ENCODE measurements around the gene FCF1. TPM values are rescaled to one million over a fixed set of nuclear protein-coding genes. Genes with fewer than 3 reads are reported as not detected.

FCF1 gene, protein sequence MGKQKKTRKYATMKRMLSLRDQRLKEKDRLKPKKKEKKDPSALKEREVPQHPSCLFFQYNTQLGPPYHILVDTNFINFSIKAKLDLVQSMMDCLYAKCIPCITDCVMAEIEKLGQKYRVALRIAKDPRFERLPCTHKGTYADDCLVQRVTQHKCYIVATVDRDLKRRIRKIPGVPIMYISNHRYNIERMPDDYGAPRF
- total RNA-seq (2014; rRNA removed; shearing (Covaris generic)): 22.7 and 62.8 TPM in 2 replicates
- polyA plus RNA-seq (2015; cell fraction: cytosol; rRNA removed): 52.0 and 64.2 TPM in 2 replicates
- 43.3 and 51.5 TPM in 2 replicates for polyA plus RNA-seq (2015; cell fraction: nucleus; rRNA removed)

GRCh38 chr14:74712499-74713394 lies at the start of gene FCF1, which contains the start of gene AREL1:
FCF1 (plus strand) TSS chr14:74713144; CDS start chr14:74713198, 54 bp downstream.
AREL1 (minus strand) TSS chr14:74713080; CDS start chr14:74685615, 27,465 bp downstream.
- DNase-seq (ENCODE audit: low read depth): peak; percentile 81

- no peak for DNase-seq (ENCODE audit: low read depth)
These were observed 49.1 kb upstream of the FCF1 start for GRCh38 chr14:74663884-74664283.

- no peak for DNase-seq (ENCODE audit: low read depth)
These were observed 48.2 kb upstream of the FCF1 start for GRCh38 chr14:74664717-74665116.

DNA sequence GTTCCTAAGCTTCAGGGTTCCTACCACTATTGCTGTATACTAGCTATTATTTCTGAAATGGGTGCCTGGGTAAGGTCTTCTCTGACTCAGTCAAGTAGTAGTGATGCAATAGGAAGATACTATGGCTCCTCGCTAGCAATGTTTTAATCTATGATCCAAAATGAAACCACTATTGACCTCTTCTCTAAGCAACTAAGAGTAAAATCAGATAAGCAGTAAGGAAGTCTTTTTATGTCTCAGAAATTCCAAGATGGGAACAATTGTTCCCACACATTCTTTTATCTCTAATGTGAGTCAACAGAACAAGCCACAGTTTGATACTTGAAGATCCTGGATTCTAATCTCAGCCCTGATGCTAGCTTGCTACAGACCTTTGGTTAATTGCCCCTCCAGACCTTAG lies 45.2 kb upstream of the FCF1 start:
- no peak for DNase-seq (ENCODE audit: low read depth)

GRCh38 chr14:74669256-74669655 lies 43.7 kb upstream of the FCF1 start:
- no peak for DNase-seq (ENCODE audit: low read depth)

DNA sequence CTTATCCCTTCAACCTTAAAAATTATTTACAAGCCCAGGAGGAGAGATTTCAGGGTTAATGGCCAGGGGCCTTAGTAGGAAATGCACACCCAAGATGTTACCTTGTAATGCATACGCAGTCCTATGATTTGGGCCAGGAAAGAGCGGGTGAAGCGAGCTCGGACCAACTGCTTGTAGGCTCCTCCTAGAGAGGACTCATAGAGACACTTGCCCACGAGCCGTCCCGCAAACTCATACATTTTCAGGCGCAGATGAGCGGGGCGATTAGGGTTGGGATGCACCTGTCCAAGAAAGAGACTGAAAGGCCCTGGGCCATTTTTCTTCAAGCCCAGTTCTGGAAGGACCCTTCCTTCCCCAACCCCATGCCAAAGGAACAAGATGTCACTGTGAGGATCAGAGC lies 43.1 kb upstream of the FCF1 start:
- DNase-seq (ENCODE audit: low read depth): no peak

DNA sequence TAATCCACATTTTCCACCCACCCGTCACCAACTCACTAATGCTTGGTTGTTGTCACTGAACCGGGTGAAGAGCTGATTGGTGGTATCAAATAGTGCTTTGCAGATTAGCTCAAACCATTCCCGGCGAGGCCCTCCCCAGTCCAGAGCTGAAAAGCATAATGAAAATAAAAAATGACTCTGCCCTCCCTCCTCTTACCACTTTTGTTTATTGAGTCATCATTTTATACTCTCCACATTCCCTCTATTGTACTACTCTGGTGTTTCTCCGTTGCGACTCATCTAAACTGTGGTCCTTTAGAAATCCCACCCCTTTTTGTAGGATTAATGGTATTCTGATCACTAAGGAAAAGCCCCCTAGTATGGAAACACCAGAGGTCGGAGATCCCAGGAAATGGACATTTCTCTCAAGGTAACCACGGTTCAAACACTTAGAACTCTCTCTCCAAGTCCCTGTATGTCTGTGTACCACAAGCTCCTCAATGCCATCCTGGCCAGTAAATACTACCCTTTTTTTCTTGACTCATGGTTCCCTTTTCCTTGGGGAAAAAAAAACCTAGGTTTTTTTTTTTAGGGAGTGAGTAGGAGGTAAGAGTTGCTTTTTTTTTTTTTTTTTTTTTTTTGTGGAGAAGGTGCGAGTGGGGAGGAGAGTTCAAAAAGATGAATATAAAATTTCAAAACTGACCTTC lies 42.1 kb upstream of the FCF1 start:
- peak; percentile 83 for DNase-seq (ENCODE audit: low read depth)

GRCh38 chr14:74671789-74672188 lies 41.2 kb upstream of the FCF1 start:
- peak; percentile 80 for DNase-seq (ENCODE audit: low read depth)

- no peak for DNase-seq (ENCODE audit: low read depth)
These were observed 39.2 kb upstream of the FCF1 start for GRCh38 chr14:74673768-74674167.

- no peak for DNase-seq (ENCODE audit: low read depth)
These were observed 37.7 kb upstream of the FCF1 start for GRCh38 chr14:74675219-74675618.

GRCh38 chr14:74682169-74682952 lies 30.6 kb upstream of the FCF1 start:
- no peak for DNase-seq (ENCODE audit: low read depth)

- no peak for DNase-seq (ENCODE audit: low read depth)
These were observed 29.5 kb upstream of the FCF1 start for GRCh38 chr14:74683406-74683805.

DNA sequence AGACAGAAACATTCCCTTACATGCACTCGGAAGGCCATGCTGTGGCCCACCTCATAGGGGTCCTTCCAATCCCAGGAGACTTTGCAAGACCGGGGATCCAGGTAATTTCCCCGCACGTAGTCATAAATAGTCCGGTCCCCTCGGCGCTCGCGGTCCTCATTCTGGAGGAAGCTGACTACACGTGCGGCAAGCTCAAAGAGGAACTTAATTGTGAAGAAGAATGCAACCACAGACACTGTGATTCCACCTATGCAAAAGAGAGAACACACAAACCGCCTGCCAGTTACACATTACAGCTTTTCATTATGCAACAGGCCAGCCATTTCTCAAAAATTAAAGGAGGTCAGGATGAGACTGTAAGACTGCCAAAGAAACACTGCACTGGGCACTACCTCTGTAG lies 28.5 kb upstream of the FCF1 start:
- DNase-seq (ENCODE audit: low read depth): no peak

DNA sequence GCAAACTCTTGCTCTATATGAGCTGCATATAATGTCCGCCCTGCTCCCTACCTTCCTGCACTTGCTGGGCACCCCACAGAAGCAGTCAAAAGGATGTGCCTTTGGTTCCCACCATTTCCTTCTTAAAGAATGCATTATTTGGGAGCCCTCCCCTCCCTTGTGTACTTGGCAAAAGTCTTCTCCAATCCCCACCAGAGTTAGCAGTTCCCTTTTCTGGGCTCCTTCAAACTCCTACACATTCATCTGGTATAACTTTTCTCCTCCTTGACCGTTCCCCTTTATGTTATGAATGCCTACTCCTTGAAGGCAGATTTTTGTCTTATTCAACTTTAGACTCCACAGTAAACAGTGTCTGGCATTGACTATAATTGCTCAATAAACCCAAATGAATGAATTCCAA lies 27.9 kb upstream of the FCF1 start:
- no peak for DNase-seq (ENCODE audit: low read depth)

DNA sequence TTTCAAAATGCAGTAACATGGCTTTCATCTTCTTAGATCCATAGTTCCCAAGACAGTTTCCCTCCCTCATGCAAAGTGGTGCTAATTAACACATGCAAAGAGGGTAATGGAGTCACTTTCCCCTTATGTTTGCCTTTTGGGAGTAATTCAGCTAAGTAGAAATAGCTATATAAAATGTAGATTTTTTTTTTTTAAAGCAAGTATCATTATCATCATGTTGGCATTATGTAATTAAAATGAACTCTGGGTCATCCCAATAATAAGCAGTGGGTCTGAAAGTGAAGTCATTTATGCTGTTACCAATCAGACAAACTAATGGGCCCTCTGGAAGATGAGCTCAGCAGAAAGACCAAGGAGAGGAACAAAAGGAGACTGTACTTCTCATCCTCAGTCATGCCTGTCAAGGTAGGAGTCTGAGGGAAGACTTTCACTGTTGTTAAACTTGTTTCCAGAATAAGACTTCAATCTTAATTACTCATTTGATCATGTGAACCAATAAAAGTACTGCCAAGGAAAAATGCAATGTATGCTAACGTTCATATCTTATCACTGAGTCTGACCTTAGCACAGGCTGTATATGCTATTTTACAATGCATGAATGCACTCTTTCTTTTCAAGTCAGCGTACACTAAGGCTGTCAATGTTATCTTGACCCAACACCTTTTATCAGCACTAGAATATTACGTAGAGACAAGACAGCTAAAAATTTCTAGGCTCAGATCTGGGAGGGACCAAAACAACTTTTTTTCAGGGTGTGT lies 26.8 kb upstream of the FCF1 start:
- no peak for DNase-seq (ENCODE audit: low read depth)

GRCh38 chr14:74691456-74691855 lies 21.5 kb upstream of the FCF1 start:
- no peak for DNase-seq (ENCODE audit: low read depth)

DNA sequence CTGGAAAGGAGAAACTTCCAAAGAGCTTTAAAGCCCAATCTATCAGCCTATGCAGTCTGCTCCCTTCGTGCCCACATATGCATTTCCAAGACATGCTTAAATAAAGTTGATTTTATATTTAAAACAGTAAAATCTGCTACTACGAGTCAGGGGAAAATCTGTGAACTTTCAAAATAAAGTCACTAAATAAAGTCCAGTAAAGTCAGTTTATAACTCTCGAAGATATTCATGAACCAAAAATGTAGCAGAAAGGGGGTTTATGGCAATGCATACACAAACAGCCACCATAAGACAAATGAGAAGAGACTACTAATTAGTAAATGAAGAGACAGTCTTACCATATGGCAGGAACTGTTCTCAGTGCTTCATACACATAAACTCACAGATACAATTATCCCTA lies 19.8 kb upstream of the FCF1 start:
- DNase-seq (ENCODE audit: low read depth): no peak

DNA sequence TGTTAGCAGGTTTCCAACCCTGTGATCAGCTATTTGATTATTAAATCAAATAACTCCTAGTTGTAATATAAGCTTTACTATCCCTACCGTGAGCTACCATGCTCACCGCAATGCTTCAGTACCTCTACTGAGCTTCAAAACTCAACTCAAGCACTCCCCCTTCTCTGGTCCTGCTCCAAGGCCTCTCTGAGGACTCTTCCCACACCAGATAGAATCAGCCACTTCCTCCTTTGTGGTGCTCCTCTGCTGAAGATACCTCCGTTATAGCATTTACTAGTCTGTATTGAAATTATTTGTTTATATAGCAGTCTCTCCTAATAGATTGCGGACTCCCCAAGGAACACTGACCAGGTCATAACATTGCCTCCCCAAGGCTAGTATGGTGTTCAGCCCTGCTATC lies 17.5 kb upstream of the FCF1 start:
- DNase-seq (ENCODE audit: low read depth): no peak

DNA sequence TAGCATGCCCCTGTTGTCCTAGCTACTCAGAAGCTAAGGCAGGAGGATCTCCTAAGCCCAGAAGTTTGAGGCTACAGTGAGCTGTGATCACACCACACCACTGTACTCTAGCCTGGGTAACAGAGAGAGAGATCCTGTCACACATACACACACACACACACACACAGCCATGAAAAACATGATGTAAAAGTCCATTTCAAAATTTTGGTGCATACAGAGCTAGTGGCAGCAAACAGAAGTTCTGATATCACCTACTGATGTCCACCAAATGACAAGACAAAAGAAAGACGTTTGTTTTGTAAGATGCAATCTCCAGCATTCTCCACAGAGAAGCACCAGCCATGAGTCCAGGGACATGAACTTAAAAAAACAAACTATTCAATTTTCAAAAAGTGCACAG lies 15.9 kb upstream of the FCF1 start:
- no peak for DNase-seq (ENCODE audit: low read depth)

- DNase-seq (ENCODE audit: low read depth): peak; percentile 31
These were observed 15.4 kb upstream of the FCF1 start for GRCh38 chr14:74697543-74697942.
